Measurements from ENCODE around the gene CHD6.

Gene CHD6

GRCh38 chr20:41505184-41505583 lies 113.0 kb downstream of the CHD6 start:
- no peak for DNase-seq

DNA sequence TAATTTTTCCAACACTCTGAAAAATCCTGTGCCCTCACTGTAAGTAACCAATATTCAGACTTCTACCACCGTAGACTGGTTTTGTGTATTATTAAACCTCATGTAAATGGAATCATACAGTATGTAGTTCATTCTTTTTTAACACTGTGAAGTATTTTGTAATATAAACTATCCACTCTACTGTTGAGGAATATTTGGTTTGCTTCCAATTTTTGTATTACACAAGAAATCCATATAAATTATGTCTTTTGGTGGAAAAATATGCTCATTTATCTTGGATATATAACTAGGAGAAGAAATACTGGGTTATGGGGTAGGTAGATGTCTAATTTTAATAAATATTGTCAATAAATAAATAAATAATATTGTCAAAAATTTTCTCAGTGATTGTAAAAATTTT lies 116.8 kb downstream of the CHD6 start:
- DNase-seq, result no peak

DNA sequence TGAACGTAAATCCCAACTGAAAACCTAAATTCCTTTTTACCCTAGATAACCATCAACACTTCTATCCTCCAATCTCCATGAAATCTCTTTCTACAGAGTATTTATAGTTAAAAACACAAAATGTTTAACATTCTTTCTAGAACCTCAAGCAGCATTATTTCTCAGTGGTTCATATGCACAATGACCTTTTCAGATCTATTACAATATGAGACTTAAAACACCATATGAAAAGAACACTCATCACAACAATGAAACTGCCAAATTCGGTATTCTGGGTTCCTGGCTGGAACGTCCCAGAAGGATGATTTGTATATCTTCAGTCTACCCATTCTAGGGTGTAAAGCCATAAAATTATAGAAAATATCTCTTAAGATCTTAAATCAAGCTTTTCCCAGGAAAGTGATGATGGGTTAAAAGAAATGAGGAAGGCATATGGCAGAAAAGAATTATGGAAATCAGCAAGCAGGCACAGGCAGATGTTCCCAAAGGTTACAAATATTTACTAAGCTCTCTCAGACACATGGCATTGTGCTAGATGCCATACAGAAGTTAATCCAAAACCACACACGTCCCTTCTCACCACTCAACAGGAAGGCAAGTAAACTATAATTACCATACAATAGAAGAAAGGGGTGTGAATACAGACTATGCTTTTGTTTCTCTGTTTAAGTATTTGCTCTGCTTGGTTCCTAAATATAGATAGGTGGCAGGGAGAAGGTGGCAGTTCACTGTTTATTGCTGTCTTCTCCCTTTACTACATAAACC lies 118.0 kb downstream of the CHD6 start:
- DNase-seq, result no peak

DNA sequence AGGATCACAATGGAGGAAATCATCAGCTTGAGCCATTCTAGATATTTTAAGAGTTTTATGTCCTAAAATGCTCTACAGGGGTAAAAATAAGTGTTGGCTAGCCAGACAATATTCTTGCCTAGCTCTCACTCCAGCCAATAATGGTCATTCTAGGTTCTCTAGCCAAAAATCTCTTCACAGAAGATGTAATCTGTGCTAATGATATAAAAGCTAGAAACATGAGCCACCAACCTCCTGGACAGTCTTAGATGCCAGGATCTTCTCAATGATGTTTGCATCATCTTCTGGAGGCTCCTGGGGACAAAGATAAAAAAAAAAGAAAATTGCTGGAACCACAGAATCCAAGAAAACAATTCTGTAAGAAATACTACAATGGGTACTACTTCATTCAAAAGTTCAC lies 119.1 kb downstream of the CHD6 start:
- no peak for DNase-seq

DNA sequence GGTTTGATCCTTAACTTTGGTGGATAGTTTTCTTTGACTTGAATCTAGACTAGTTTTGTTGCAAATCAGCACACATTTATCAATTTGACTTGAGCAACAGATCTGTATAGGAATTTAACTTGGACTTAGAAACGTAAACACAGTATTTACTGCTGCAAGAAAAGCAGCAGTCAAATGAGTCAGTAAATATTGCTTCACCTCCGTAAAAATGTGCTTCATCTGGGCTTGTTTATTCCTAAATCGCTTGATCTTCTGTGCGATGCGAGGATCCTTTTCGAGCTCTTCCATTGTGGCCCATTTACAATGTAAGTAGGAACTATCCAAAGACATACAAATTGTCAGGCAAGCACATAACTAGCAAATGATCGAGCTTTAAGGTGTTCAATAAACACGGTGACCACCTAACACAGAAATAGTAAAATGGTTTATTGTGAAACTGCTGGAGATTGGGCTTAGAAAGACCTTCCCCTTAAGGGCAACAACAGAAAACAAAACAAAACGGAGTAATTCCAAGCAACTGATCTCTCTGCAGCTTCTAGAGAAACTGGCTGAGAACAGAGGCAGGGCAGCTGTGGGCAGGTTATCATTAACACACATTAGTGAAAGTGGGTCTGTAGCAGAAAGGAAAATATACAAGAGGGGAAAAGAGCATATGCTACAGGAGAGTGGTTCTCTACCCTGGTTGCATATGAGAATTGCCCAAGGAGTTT lies 120.8 kb downstream of the CHD6 start:
- no peak for DNase-seq

DNA sequence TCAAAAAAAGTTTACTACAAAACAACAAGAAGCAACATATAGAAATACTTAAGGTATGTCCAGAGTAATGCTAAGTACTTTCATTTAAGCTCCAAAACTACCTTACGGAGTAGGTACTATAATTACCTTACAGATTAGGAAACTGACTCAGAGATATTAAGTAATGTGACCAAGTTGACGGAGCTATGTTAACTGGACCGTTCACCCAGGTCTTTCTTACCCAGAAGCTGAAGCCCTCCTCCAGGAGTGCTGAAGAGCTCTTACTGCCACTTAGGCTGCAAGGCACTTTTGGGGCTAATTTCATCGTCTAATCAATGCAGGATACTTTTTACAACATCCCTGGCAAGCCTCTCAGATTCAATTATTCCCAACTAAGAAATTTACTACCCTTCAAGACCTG lies 123.7 kb downstream of the CHD6 start:
- no peak for DNase-seq

DNA sequence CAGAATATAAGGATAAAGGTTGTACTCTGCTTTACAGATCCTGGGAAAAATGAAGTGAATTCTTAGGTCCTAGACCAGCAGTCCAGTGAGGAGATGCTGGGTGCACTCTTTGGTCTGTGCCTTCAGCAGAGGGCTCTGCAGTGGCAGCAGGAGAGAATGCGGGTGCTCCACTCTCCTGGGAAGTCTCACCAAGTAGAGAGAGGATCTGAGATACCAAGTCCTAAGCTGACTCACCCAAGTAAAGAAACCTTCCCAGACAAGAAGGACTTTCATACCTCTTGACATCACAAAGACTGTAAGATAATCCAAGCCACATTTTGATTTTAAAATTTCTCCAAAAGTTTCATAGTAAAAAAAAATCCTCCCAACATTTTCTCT lies 134.6 kb downstream of the CHD6 start:
- no peak for DNase-seq

GRCh38 chr20:41482647-41483552 lies 135.3 kb downstream of the CHD6 start:
- DNase-seq, result no peak

GRCh38 chr20:41480054-41480770 lies 138.0 kb downstream of the CHD6 start:
- DNase-seq, result no peak

GRCh38 chr20:41479113-41479512 lies 139.1 kb downstream of the CHD6 start:
- no peak for DNase-seq

DNA sequence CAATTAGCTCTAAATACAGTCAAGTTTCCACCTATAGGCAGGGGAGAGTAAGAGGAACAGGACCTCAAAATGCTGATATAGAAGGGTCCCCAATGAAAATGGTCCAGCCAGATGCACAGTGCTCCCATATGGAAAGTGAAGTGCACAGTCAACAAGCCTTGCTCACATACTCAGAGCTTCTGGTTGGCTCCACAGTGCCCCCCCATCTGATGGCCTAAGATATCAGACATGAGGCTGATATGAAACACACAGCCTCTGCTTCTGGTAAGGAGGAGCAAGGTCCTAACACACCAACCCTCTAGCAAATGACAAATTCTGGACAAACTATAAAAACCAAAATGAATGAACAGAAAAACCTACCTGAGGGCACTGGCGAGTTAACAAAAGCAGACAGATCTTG lies 140.2 kb downstream of the CHD6 start:
- DNase-seq, result no peak

- no peak for DNase-seq
These were observed 141.7 kb downstream of the CHD6 start for GRCh38 chr20:41476446-41476845.

GRCh38 chr20:41476013-41476441 lies 142.2 kb downstream of the CHD6 start:
- no peak for DNase-seq

- no peak for DNase-seq
These were observed 142.7 kb downstream of the CHD6 start for GRCh38 chr20:41475503-41475902.

- no peak for DNase-seq
These were observed 147.6 kb downstream of the CHD6 start for GRCh38 chr20:41470362-41471095.

GRCh38 chr20:41469868-41470267 lies 148.3 kb downstream of the CHD6 start:
- DNase-seq, result no peak

- no peak for DNase-seq
These were observed 149.1 kb downstream of the CHD6 start for GRCh38 chr20:41468994-41469600.

GRCh38 chr20:41467690-41468089 lies 150.5 kb downstream of the CHD6 start:
- no peak for DNase-seq

- DNase-seq, result no peak
These were observed 151.0 kb downstream of the CHD6 start for GRCh38 chr20:41467220-41467619.

DNA sequence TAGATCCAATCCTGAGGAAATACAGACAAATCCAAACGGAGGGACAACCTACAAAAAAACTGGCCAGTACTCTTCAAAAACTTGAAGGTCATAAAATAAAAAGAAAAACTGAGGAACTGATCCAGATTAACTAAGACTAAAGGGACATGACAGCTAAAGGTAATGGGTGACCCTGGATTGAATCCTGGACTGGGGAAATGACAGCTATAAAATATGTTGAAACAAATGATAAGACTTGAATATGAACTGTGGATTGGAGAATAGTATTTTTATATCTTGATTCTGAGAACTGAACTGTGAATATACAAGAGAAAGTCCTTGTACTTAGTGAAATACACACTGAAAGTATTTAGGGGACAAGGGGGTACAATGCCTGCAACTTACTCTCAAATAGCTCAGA lies 154.6 kb downstream of the CHD6 start:
- no peak for DNase-seq

GRCh38 chr20:41462372-41463161 lies 155.6 kb downstream of the CHD6 start:
- DNase-seq, result no peak

Measured in activated CD4-positive, CD25-positive, alpha-beta regulatory T cell (primary cell).